ENCODE results near the gene MAGEB5.
"Not testable (repeated sequence)": the region's sequence is repeated elsewhere in the genome, so short reads cannot be mapped to it uniquely, and the experiment has no call there.

MAGEB5 gene

GRCh38 chrX:26215869-26216268 is at the start of gene MAGEB5:
Gene MAGEB5 (plus strand): TSS chrX:26216169. CDS start chrX:26217302, 1,133 bp downstream.
- DNase-seq, result no peak

GRCh38 chrX:26192204-26192603 is 23.8 kb upstream of the MAGEB5 start, which contains the start of gene MAGEB6:
Gene MAGEB6 (plus strand): TSS chrX:26192440. CDS start chrX:26193847, 1,407 bp downstream.
- DNase-seq, result no peak

- DNase-seq, result no peak
Observed at GRCh38 chrX:26203561-26203960, 12.4 kb upstream of the MAGEB5 start.

- not testable (repeated sequence) for DNase-seq
Observed at GRCh38 chrX:26204717-26205116, 11.3 kb upstream of the MAGEB5 start.

GRCh38 chrX:26208012-26208411 is 8.0 kb upstream of the MAGEB5 start:
- DNase-seq, result no peak

GRCh38 chrX:26219351-26219750 is 3.4 kb downstream of the MAGEB5 start:
- DNase-seq, result no peak

GRCh38 chrX:26234177-26234576 is 18.2 kb downstream of the MAGEB5 start:
- no peak for DNase-seq

- no peak for DNase-seq
Observed at GRCh38 chrX:26253526-26253925, 37.6 kb downstream of the MAGEB5 start.

GRCh38 chrX:26254436-26254835 is 38.5 kb downstream of the MAGEB5 start:
- no peak for DNase-seq

- DNase-seq, result no peak
Observed at GRCh38 chrX:26262121-26262523, 46.2 kb downstream of the MAGEB5 start.
